Duodenal mucosa (tissue), 2 donors: ENCODE results near the gene PVALB.

Experiments used
- H3K27ac ChIP-seq: one replicate; pipeline ENCODE4 v1.7.0; 2013; ENCODE audit warnings: low read depth, low read length
- H3K27me3 ChIP-seq, 2 donors: one replicate each; pipeline ENCODE4 v1.7.0; 2013; ENCODE audit warnings: low read length in 2 of 2, control low read depth in 1 of 2; ENCODE audit not compliant: insufficient read depth in 2 of 2, control insufficient read depth in 1 of 2
- H3K36me3 ChIP-seq, 2 donors: one replicate each; pipeline ENCODE4 v1.7.0; 2013; ENCODE audit warnings: low read length in 2 of 2, control low read depth in 1 of 2; ENCODE audit not compliant: insufficient read depth in 2 of 2, control insufficient read depth in 1 of 2
- H3K4me1 ChIP-seq, 2 donors: one replicate each; pipeline ENCODE4 v1.7.0; 2013; ENCODE audit warnings: low read length in 2 of 2, control low read depth in 1 of 2; ENCODE audit not compliant: insufficient read depth in 2 of 2, control insufficient read depth in 1 of 2
- H3K4me3 ChIP-seq, 2 donors: one replicate each; pipeline ENCODE4 v1.7.0; 2013; ENCODE audit warnings: low read length in 2 of 2, low read depth in 1 of 2
- H3K9ac ChIP-seq, 2 donors: one replicate each; pipeline ENCODE4 v1.7.0; 2013; ENCODE audit warnings: low read length in 2 of 2, low read depth in 1 of 2
- H3K9me3 ChIP-seq, 2 donors: one replicate each; pipeline ENCODE4 v1.7.0; 2013; ENCODE audit warnings: low read length in 2 of 2, control low read depth in 1 of 2; ENCODE audit not compliant: control insufficient read depth in 1 of 2

The PVALB gene

GRCh38 chr22:36860017-36860416 is 43.2 kb upstream of the PVALB start:
- H3K27me3 ChIP-seq, result no peaks in the 10 kb centered on the region
- peaks cover 21 to 37% of the 10 kb centered on the region in 2 donors for H3K4me1 ChIP-seq
- no peak overlapping the region for H3K27ac ChIP-seq
- no peaks in the 10 kb centered on the region for H3K36me3 ChIP-seq
- H3K9ac ChIP-seq, result no peak overlapping the region
- no peak overlapping the region for H3K4me3 ChIP-seq
- no peaks in the 10 kb centered on the region for H3K9me3 ChIP-seq

GRCh38 chr22:36858966-36859365 is 42.1 kb upstream of the PVALB start:
- Histone ChIP-seq H3K4me3 (no peak overlapping the region), H3K4me1 (peaks cover 21 to 37% of the 10 kb centered on the region in 2 donors), H3K36me3 (no peaks in the 10 kb centered on the region), H3K9ac (no peak overlapping the region), H3K9me3 (no peaks in the 10 kb centered on the region), H3K27me3 (no peaks in the 10 kb centered on the region), H3K27ac (no peak overlapping the region)

GRCh38 chr22:36858156-36858555 is 41.3 kb upstream of the PVALB start:
- Histone ChIP-seq H3K4me1 (peaks cover 21 to 37% of the 10 kb centered on the region in 2 donors), H3K9me3 (no peaks in the 10 kb centered on the region), H3K27me3 (no peaks in the 10 kb centered on the region), H3K27ac (no peak overlapping the region), H3K36me3 (no peaks in the 10 kb centered on the region), H3K9ac (no peak overlapping the region), H3K4me3 (no peak overlapping the region)

GRCh38 chr22:36856792-36857135 is 39.9 kb upstream of the PVALB start:
- Histone ChIP-seq H3K27ac (no peak overlapping the region), H3K9ac (no peak overlapping the region), H3K27me3 (no peaks in the 10 kb centered on the region), H3K9me3 (no peaks in the 10 kb centered on the region), H3K4me3 (peak overlapping the region in 1 of 2 donors; percentile 4), H3K36me3 (no peaks in the 10 kb centered on the region), H3K4me1 (peaks cover 19 to 33% of the 10 kb centered on the region in 2 donors)

GRCh38 chr22:36856121-36856791 is 39.4 kb upstream of the PVALB start:
- no peak overlapping the region for H3K27ac ChIP-seq
- H3K36me3 ChIP-seq, result no peaks in the 10 kb centered on the region
- no peaks in the 10 kb centered on the region for H3K27me3 ChIP-seq
- no peak overlapping the region for H3K9ac ChIP-seq
- H3K4me3 ChIP-seq, result peak overlapping the region in 1 of 2 donors; percentile 4
- H3K9me3 ChIP-seq, result no peaks in the 10 kb centered on the region
- H3K4me1 ChIP-seq, result peaks cover 14 to 29% of the 10 kb centered on the region in 2 donors

GRCh38 chr22:36855478-36855877 is 38.6 kb upstream of the PVALB start:
- H3K9ac ChIP-seq, result no peak overlapping the region
- H3K36me3 ChIP-seq, result no peaks in the 10 kb centered on the region
- H3K4me3 ChIP-seq, result no peak overlapping the region
- H3K4me1 ChIP-seq, result peaks cover 6 to 21% of the 10 kb centered on the region in 2 donors
- H3K27me3 ChIP-seq, result no peaks in the 10 kb centered on the region
- H3K27ac ChIP-seq, result no peak overlapping the region
- no peaks in the 10 kb centered on the region for H3K9me3 ChIP-seq

GRCh38 chr22:36853407-36854099 is 36.7 kb upstream of the PVALB start:
- H3K4me3 ChIP-seq, result peak overlapping the region in 1 of 2 donors; percentile 22
- no peaks in the 10 kb centered on the region for H3K36me3 ChIP-seq
- peaks cover 0 to 13% of the 10 kb centered on the region in 2 donors for H3K4me1 ChIP-seq
- H3K27me3 ChIP-seq, result peaks cover 2 to 7% of the 10 kb centered on the region in 2 donors
- H3K9ac ChIP-seq, result no peak overlapping the region
- no peak overlapping the region for H3K27ac ChIP-seq
- H3K9me3 ChIP-seq, result no peaks in the 10 kb centered on the region

GRCh38 chr22:36852056-36852973 is 35.5 kb upstream of the PVALB start:
- no peak overlapping the region for H3K27ac ChIP-seq
- H3K27me3 ChIP-seq, result peaks cover 9 to 12% of the 10 kb centered on the region in 2 donors
- no peak overlapping the region for H3K9ac ChIP-seq
- no peaks in the 10 kb centered on the region for H3K36me3 ChIP-seq
- peaks cover 0 to 13% of the 10 kb centered on the region in 2 donors for H3K4me1 ChIP-seq
- H3K4me3 ChIP-seq, result no peak overlapping the region
- no peaks in the 10 kb centered on the region for H3K9me3 ChIP-seq

GRCh38 chr22:36850682-36851081 is 33.8 kb upstream of the PVALB start:
- Histone ChIP-seq H3K9ac (no peak overlapping the region), H3K27me3 (peaks cover 12 to 16% of the 10 kb centered on the region in 2 donors), H3K36me3 (no peaks in the 10 kb centered on the region), H3K4me1 (peaks cover 0 to 3% of the 10 kb centered on the region in 2 donors), H3K4me3 (no peak overlapping the region), H3K27ac (no peak overlapping the region), H3K9me3 (no peaks in the 10 kb centered on the region)

- no peak overlapping the region for H3K27ac ChIP-seq
- no peak overlapping the region for H3K4me3 ChIP-seq
- peaks cover 12 to 16% of the 10 kb centered on the region in 2 donors for H3K27me3 ChIP-seq
- H3K4me1 ChIP-seq, result peaks cover 0 to 3% of the 10 kb centered on the region in 2 donors
- no peaks in the 10 kb centered on the region for H3K9me3 ChIP-seq
- H3K9ac ChIP-seq, result no peak overlapping the region
- no peaks in the 10 kb centered on the region for H3K36me3 ChIP-seq
These were observed 33.2 kb upstream of the PVALB start for GRCh38 chr22:36850056-36850455.
